WTC11 (cell line): ENCODE measurements around the gene MAP7. TPM values are rescaled to one million over a fixed set of nuclear protein-coding genes. Genes with fewer than 3 reads are reported as not detected.

Experiments
- ATAC-seq: fragments of 200-7000 bp; cut with Tn5 transposase; 2 replicates; pipeline ENCODE4 v1.10.0; 2021; ENCODE audit warnings: mild to moderate bottlenecking, moderate library complexity
- CTCF ChIA-PET: fragments of 300-600 bp; sonication (Branson Sonifier 250); formaldehyde crosslinking; loops from one replicate; lab custom pipeline; 2021; ENCODE audit warnings: antibody characterized with exemption; lab: Charles Lee
- POLR2A ChIA-PET: fragments of 350-600 bp; sonication (Branson Sonifier 250); formaldehyde crosslinking; loops from one replicate; lab custom pipeline; 2021; ENCODE audit warnings: antibody characterized with exemption; lab: Charles Lee
- DNase-seq: peaks from one replicate; pipeline ENCODE4 v3.0.0; 2021; ENCODE audit warnings: low spot score
- H3K27ac Mint-ChIP-seq: 2 replicates; pipeline ENCODE4 v1.8.0; 2021; ENCODE audit warnings: mixed read lengths
- H3K27me3 Mint-ChIP-seq: 2 replicates; pipeline ENCODE4 v1.8.0; 2021; ENCODE audit warnings: low read depth, mild to moderate bottlenecking, moderate library complexity, mixed read lengths
- H3K36me3 Mint-ChIP-seq: 2 replicates; pipeline ENCODE4 v1.8.0; 2021; ENCODE audit warnings: mixed read lengths
- H3K4me1 Mint-ChIP-seq: 2 replicates; pipeline ENCODE4 v1.8.0; 2022; ENCODE audit warnings: mixed read lengths
- H3K4me3 Mint-ChIP-seq: 2 replicates; pipeline ENCODE4 v1.8.0; 2021; ENCODE audit warnings: mild to moderate bottlenecking, moderate library complexity, mixed read lengths
- H3K9me3 Mint-ChIP-seq: 2 replicates; pipeline ENCODE4 v1.8.0; 2021; ENCODE audit warnings: mixed read lengths
- ATF6 ChIP-seq: sonication (generic); formaldehyde crosslinking; IDR thresholded peaks from 2 replicates; pipeline ENCODE4 v1.8.1; 2023; ENCODE audit warnings: mild to moderate bottlenecking, missing genetic modification reagents
- EMX1 ChIP-seq: fragments of 250-450 bp; sonication (Bioruptor Pico); IDR thresholded peaks from 2 replicates; pipeline ENCODE4 v1.8.0; 2021; ENCODE audit warnings: mild to moderate bottlenecking
- ESRRA ChIP-seq: sonication (generic); formaldehyde crosslinking; IDR thresholded peaks from 2 replicates; pipeline ENCODE4 v1.8.1; 2022; ENCODE audit warnings: mild to moderate bottlenecking, missing genetic modification reagents, borderline replicate concordance
- FOXJ3 ChIP-seq: sonication (generic); formaldehyde crosslinking; IDR thresholded peaks from 2 replicates; pipeline ENCODE4 v1.9.0; 2021; ENCODE audit warnings: missing genetic modification reagents, mild to moderate bottlenecking, borderline replicate concordance
- GABPB1 ChIP-seq: sonication (generic); formaldehyde crosslinking; IDR thresholded peaks from 2 replicates; pipeline ENCODE4 v1.8.1; 2023; ENCODE audit warnings: mild to moderate bottlenecking, missing genetic modification reagents
- IRF1 ChIP-seq: sonication (generic); formaldehyde crosslinking; IDR thresholded peaks from 2 replicates; pipeline ENCODE4 v1.8.0; 2023; ENCODE audit warnings: missing genetic modification reagents
- IRF2 ChIP-seq: sonication (generic); formaldehyde crosslinking; IDR thresholded peaks from 2 replicates; pipeline ENCODE4 v1.8.0; 2022; ENCODE audit warnings: low read depth, missing genetic modification reagents, borderline replicate concordance
- KAT7 ChIP-seq: sonication (generic); formaldehyde crosslinking; IDR thresholded peaks from 2 replicates; pipeline ENCODE4 v1.8.1; 2023; ENCODE audit warnings: missing genetic modification reagents, mild to moderate bottlenecking, borderline replicate concordance
- NFYB ChIP-seq: sonication (generic); formaldehyde crosslinking; conservative IDR thresholded peaks from 2 replicates; pipeline ENCODE4 v1.8.0; 2022; ENCODE audit warnings: low read depth, missing genetic modification reagents
- NR1H2 ChIP-seq: sonication (generic); formaldehyde crosslinking; IDR thresholded peaks from 2 replicates; pipeline ENCODE4 v1.9.0; 2021; ENCODE audit warnings: mild to moderate bottlenecking, moderate library complexity, missing genetic modification reagents
- OVOL2 ChIP-seq: fragments of 250-450 bp; sonication (Bioruptor Pico); IDR thresholded peaks from 2 replicates; pipeline ENCODE4 v1.9.0; 2021; ENCODE audit warnings: mild to moderate bottlenecking, borderline replicate concordance
- SMAD3 ChIP-seq: sonication (generic); formaldehyde crosslinking; IDR thresholded peaks from 2 replicates; pipeline ENCODE4 v1.8.0; 2022; ENCODE audit warnings: missing genetic modification reagents, mild to moderate bottlenecking, borderline replicate concordance
- SMAD4 ChIP-seq: sonication (generic); formaldehyde crosslinking; IDR thresholded peaks from 2 replicates; pipeline ENCODE4 v1.8.0; 2022; ENCODE audit warnings: mild to moderate bottlenecking, missing genetic modification reagents
- TCF7 ChIP-seq: sonication (generic); formaldehyde crosslinking; IDR thresholded peaks from 2 replicates; pipeline ENCODE4 v1.8.0; 2022; ENCODE audit warnings: mild to moderate bottlenecking, low read depth, missing genetic modification reagents, moderate library complexity
- USF1 ChIP-seq: sonication (generic); formaldehyde crosslinking; IDR thresholded peaks from 2 replicates; pipeline ENCODE4 v1.8.0; 2022; ENCODE audit warnings: mild to moderate bottlenecking, missing genetic modification reagents
- ZMAT4 ChIP-seq: fragments of 250-450 bp; sonication (Bioruptor Pico); IDR thresholded peaks from 2 replicates; pipeline ENCODE4 v1.9.0; 2021; ENCODE audit warnings: mild to moderate bottlenecking
- ZNF138 ChIP-seq: sonication (generic); formaldehyde crosslinking; conservative IDR thresholded peaks from 2 replicates; pipeline ENCODE4 v1.8.1; 2022; ENCODE audit warnings: mild to moderate bottlenecking, moderate library complexity, missing genetic modification reagents
- ZNF281 ChIP-seq: sonication (generic); formaldehyde crosslinking; IDR thresholded peaks from 2 replicates; pipeline ENCODE4 v1.8.0; 2023; ENCODE audit warnings: mild to moderate bottlenecking, missing genetic modification reagents
- ZNF416 ChIP-seq: fragments of 250-450 bp; sonication (Bioruptor Pico); IDR thresholded peaks from 2 replicates; pipeline ENCODE4 v1.9.0; 2021; ENCODE audit warnings: mild to moderate bottlenecking, inconsistent platforms
- ZNF423 ChIP-seq: fragments of 250-450 bp; sonication (Bioruptor Pico); IDR thresholded peaks from 2 replicates; pipeline ENCODE4 v2.1.2; 2022; ENCODE audit warnings: mild to moderate bottlenecking, moderate library complexity
- ZNF425 ChIP-seq: fragments of 250-450 bp; sonication (Bioruptor Pico); conservative IDR thresholded peaks from 2 replicates; pipeline ENCODE4 v1.9.0; 2021; ENCODE audit warnings: mild to moderate bottlenecking
- ZNF512 ChIP-seq: sonication (generic); formaldehyde crosslinking; IDR thresholded peaks from 2 replicates; pipeline ENCODE4 v1.8.1; 2022; ENCODE audit warnings: missing genetic modification reagents, borderline replicate concordance
- total RNA-seq: library from RNA; stranded (reverse); gene quantifications from 3 replicates; pipeline ENCODE4 v1.2.3, GENCODE V29; 2021

MAP7 gene
- total RNA-seq, 1 experiment from 2014 or later: 56.6 TPM

- H3K9me3 Mint-ChIP-seq: no peaks in the 10 kb centered on the region
- no peak for DNase-seq
- no peak for TF ChIP-seq ZNF423 (CRISPR knock-in tag)
- no peak for TF ChIP-seq ZNF416 (CRISPR knock-in tag)
- TF ChIP-seq SMAD4 (CRISPR knock-in tag): no peak
- no peak for TF ChIP-seq ZNF281 (CRISPR knock-in tag)
- no peak for TF ChIP-seq IRF2 (CRISPR knock-in tag)
- no peak for TF ChIP-seq ZMAT4 (CRISPR knock-in tag)
- no peak for TF ChIP-seq ZNF512 (CRISPR knock-in tag)
- TF ChIP-seq KAT7 (CRISPR knock-in tag): no peak
- TF ChIP-seq IRF1 (CRISPR knock-in tag): no peak
- TF ChIP-seq EMX1 (CRISPR knock-in tag): no peak
- no peak for TF ChIP-seq ZNF138 (CRISPR knock-in tag)
- TF ChIP-seq TCF7 (CRISPR knock-in tag): no peak
- TF ChIP-seq NR1H2 (CRISPR knock-in tag): no peak
- H3K36me3 Mint-ChIP-seq: no peaks in the 10 kb centered on the region
- peaks cover 14% of the 10 kb centered on the region; the same call in 1 of the 2 replicates for H3K4me1 Mint-ChIP-seq
- ATAC-seq: no peak
- CTCF ChIA-PET: interaction anchor here (1.0 to 2.6 kb wide), 3 partner anchors 14 to 219 kb away, joined by 3 to 12 read pairs (median 9); partner anchors contain the start of gene MAP7
- no peaks in the 10 kb centered on the region for H3K27me3 Mint-ChIP-seq
- H3K27ac Mint-ChIP-seq: no peak overlapping the region
- POLR2A ChIA-PET: no interaction called here
- H3K4me3 Mint-ChIP-seq: no peak overlapping the region
Measured at GRCh38 chr6:136331461-136331860, 218.8 kb downstream of the MAP7 start.

GRCh38 chr6:136330634-136331033, 219.6 kb downstream of the MAP7 start:
- Mint-ChIP-seq H3K9me3 (no peaks in the 10 kb centered on the region), H3K36me3 (no peaks in the 10 kb centered on the region), H3K27ac (no peak overlapping the region), H3K4me3 (no peak overlapping the region), H3K4me1 (peaks cover 11% of the 10 kb centered on the region; the same call in 1 of the 2 replicates), H3K27me3 (no peaks in the 10 kb centered on the region)
- DNase-seq: no peak
- POLR2A ChIA-PET: no interaction called here
- CTCF ChIA-PET: interaction anchor here (0.7 to 1.8 kb wide), 2 partner anchors 14 to 220 kb away, joined by 3 to 9 read pairs; partner anchors contain the start of gene MAP7
- ATAC-seq: no peak
- no peak for TF ChIP-seq FOXJ3 (CRISPR knock-in tag)
- no peak for TF ChIP-seq ZNF425 (CRISPR knock-in tag)
- no peak for TF ChIP-seq USF1 (CRISPR knock-in tag)
- TF ChIP-seq ZNF281 (CRISPR knock-in tag): no peak
- no peak for TF ChIP-seq ATF6 (CRISPR knock-in tag)
- no peak for TF ChIP-seq NFYB (CRISPR knock-in tag)
- no peak for TF ChIP-seq ESRRA (CRISPR knock-in tag)
- TF ChIP-seq OVOL2: no peak
- TF ChIP-seq GABPB1 (CRISPR knock-in tag): no peak
- TF ChIP-seq EMX1 (CRISPR knock-in tag): no peak
- TF ChIP-seq SMAD3: no peak
